ENCODE data around the gene RAPGEF2.

GRCh38 chr4:159278399-159278798 is 175.5 kb downstream of the RAPGEF2 start:
- TF ChIP-seq POLR2AphosphoS5 (IDR thresholded peaks at IDR 0.05; ENCODE audit: insufficient read depth, low read depth, low read length): no peak
- no peak for TF ChIP-seq CTCF (IDR thresholded peaks at IDR 0.05; ENCODE audit: extremely low read depth in 1 of 2, insufficient read depth in 1 of 2, low read depth in 1 of 2, low read length in 2 of 2)
- TF ChIP-seq POLR2A (IDR thresholded peaks at IDR 0.05; ENCODE audit: low read depth, low read length): no peak
- no peak for TF ChIP-seq EZH2 (IDR thresholded peaks at IDR 0.05; ENCODE audit: borderline replicate concordance, low read depth, low read length, severe bottlenecking)
- TF ChIP-seq MYC (IDR thresholded peaks at IDR 0.05; ENCODE audit: low read depth, low read length): no peak
- no peak for TF ChIP-seq MAX (IDR thresholded peaks at IDR 0.05; ENCODE audit: insufficient read depth, insufficient read length)
- no peak for TF ChIP-seq GATA2 (IDR thresholded peaks at IDR 0.05; ENCODE audit: insufficient read depth, insufficient read length, low read depth, low read length)
- no peak for TF ChIP-seq JUN (IDR thresholded peaks at IDR 0.05; ENCODE audit: borderline replicate concordance, insufficient read depth, insufficient read length, low read depth)
